Common myeloid progenitor, CD34-positive (primary cell): ENCODE data around the gene DGLUCY.

ENCODE experiments used
- CTCF ChIA-PET: fragments of 350-600 bp; sonication (Branson Sonifier 250); formaldehyde crosslinking; loops from one replicate; lab custom pipeline; 2021; ENCODE audit warnings: antibody characterized with exemption; lab: Charles Lee
- POLR2A ChIA-PET: fragments of 350-600 bp; sonication (Branson Sonifier 250); formaldehyde crosslinking; loops from one replicate; lab custom pipeline; 2021; ENCODE audit warnings: antibody characterized with exemption; lab: Charles Lee
- DNase-seq, 3 donors: peaks; one replicate each; pipeline versions ENCODE4 v3.0.0 to v3.0.0-alpha.2; 2013
- H3K27ac ChIP-seq, 2 experiments: 1 replicate in 1 of 2; 2 replicates in 1 of 2; pipeline ENCODE4 v1.7.0; 2013; ENCODE audit warnings: inconsistent platforms in 2 of 2, low read length in 2 of 2, mild to moderate bottlenecking in 2 of 2, low read depth in 1 of 2, moderate library complexity in 1 of 2; ENCODE audit not compliant: severe bottlenecking in 2 of 2, insufficient read depth in 1 of 2, poor library complexity in 1 of 2
- H3K27me3 ChIP-seq, 5 experiments: replicated peaks in 2 of 5; 1 replicate in 3 of 5; 2 replicates in 2 of 5; pipeline versions ENCODE4 v1.6.1 to v1.7.0; 2013; ENCODE audit warnings: low read length in 4 of 5, mild to moderate bottlenecking in 2 of 5, moderate library complexity in 2 of 5, inconsistent platforms in 1 of 5; ENCODE audit not compliant: insufficient read depth in 5 of 5, control insufficient read depth in 4 of 5
- H3K36me3 ChIP-seq, 4 experiments: 1 replicate in 2 of 4; 2 replicates in 2 of 4; pipeline versions ENCODE4 v1.6.1 to v1.7.0; 2013; ENCODE audit warnings: low read length in 3 of 4, control low read depth in 1 of 4, mild to moderate bottlenecking in 1 of 4; ENCODE audit not compliant: control insufficient read depth in 4 of 4, insufficient read depth in 4 of 4
- H3K4me1 ChIP-seq, 4 experiments: 1 replicate in 3 of 4; 2 replicates in 1 of 4; pipeline versions ENCODE4 v1.6.1 to v1.7.1; 2013; ENCODE audit warnings: low read length in 3 of 4, mild to moderate bottlenecking in 3 of 4, control low read depth in 1 of 4, inconsistent platforms in 1 of 4, moderate library complexity in 1 of 4; ENCODE audit not compliant: control insufficient read depth in 4 of 4, insufficient read depth in 4 of 4; ENCODE audit errors: control extremely low read depth in 1 of 4
- H3K4me3 ChIP-seq, 7 experiments: 1 replicate in 4 of 7; 2 replicates in 3 of 7; pipeline versions ENCODE4 v1.5.1 to v1.7.0; 2013; ENCODE audit warnings: mild to moderate bottlenecking in 7 of 7, low read length in 6 of 7, moderate library complexity in 6 of 7, inconsistent platforms in 2 of 7, low read depth in 2 of 7, control low read depth in 1 of 7; ENCODE audit not compliant: insufficient read depth in 4 of 7, control insufficient read depth in 1 of 7; ENCODE audit errors: extremely low read depth in 1 of 7
- H3K9me3 ChIP-seq, 5 experiments: 1 replicate in 4 of 5; 2 replicates in 1 of 5; pipeline versions ENCODE4 v1.6.1 to v1.7.1; 2013; ENCODE audit warnings: low read length in 4 of 5, mild to moderate bottlenecking in 2 of 5, inconsistent platforms in 1 of 5, low read depth in 1 of 5, moderate library complexity in 1 of 5; ENCODE audit not compliant: control insufficient read depth in 4 of 5, insufficient read depth in 2 of 5; ENCODE audit errors: control extremely low read depth in 1 of 5
- WGBS: methylation state at CpG from one replicate; pipeline ENCODE4 v1.1.5; 2013; ENCODE audit not compliant: insufficient coverage; 5-methylcytosine and 5-hydroxymethylcytosine counted together

The DGLUCY gene

GRCh38 chr14:91114079-91115065 lies 499 bp downstream of the DGLUCY start:
- peak; percentile 85 to 96 (median 94) for DNase-seq

DNA sequence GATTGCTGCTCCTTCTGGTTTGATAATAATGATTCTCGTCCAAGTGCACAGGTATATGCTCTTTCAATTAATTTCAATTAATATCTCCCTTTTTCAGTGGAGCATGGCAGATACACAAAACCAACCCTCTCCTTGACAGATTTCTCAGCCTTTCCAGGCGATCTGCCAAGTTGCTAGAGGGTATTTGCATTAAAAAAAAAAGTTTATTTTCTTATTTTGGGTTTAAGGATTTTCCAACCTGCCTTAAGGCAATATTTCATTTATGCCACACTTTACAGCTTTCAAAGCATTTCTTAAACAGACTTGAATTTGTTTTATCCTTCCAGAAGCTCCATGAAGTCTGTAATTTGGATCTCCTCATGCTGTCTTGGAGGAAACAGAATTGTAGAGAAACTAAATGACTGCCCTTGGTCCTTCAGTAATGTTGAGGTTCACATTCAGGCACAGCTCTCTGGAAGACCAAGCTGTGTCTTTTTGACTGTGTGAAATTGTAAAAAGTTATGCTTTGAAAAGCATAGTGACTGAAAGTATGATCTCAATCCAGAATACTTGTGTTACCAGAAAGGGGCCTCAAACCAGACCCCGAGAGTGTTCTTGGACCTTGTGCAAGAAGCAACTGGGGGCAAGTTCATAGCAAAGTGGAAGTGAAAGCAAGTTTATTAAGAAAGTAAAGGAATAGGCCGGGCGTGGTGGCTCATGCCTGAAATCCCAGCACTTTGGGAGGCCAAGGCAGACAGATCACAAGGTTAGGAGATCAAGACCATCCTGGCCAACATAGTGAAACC lies 2.3 kb downstream of the DGLUCY start:
- no peaks in the 10 kb centered on the region for H3K27me3 ChIP-seq
- peaks cover 12 to 45% (median 40%) of the 10 kb centered on the region in 4 experiments for H3K4me1 ChIP-seq
- peaks cover 0 to 32% (median 13%) of the 10 kb centered on the region in 4 experiments for H3K36me3 ChIP-seq
- peak overlapping the region in 6 of 7 experiments; percentile 76 to 94 (median 84) for H3K4me3 ChIP-seq
- no peaks in the 10 kb centered on the region for H3K9me3 ChIP-seq
- CTCF ChIA-PET, result interaction anchor here (1.5 to 3.5 kb wide), 5 partner anchors 8 to 213 kb away, joined by 3 to 17 read pairs (median 5); partner anchors contain the start of gene RPS6KA5
- peak in 1 of 3 donors; percentile 21 for DNase-seq
- H3K27ac ChIP-seq, result peak overlapping the region in 1 of 2 experiments; percentile 95
- 88% methylated on average over 1 of the region's 5 CpGs for WGBS
- POLR2A ChIA-PET, result no interaction called here

More at GRCh38 chr14:91114079-91115065, 499 bp downstream of the DGLUCY start:
- H3K36me3 ChIP-seq, result peaks cover 0 to 19% (median 6%) of the 10 kb centered on the region in 4 experiments
- POLR2A ChIA-PET, result interaction anchor here (0.6 to 1.3 kb wide), 2 partner anchors 54 to 84 kb away, joined by 3 to 4 read pairs; partner anchors contain the start of gene RPS6KA5
- no peaks in the 10 kb centered on the region for H3K9me3 ChIP-seq
- CTCF ChIA-PET, result interaction anchor here (0.7 to 3.5 kb wide), 16 partner anchors 11 to 211 kb away, joined by 3 to 17 read pairs (median 4); partner anchors contain the start of gene RPS6KA5
- H3K4me3 ChIP-seq, result peak overlapping the region; percentile 32 to 94 (median 83)
- peaks cover 19 to 59% (median 52%) of the 10 kb centered on the region in 4 experiments for H3K4me1 ChIP-seq
- 0% methylated on average over 14 of the region's 18 CpGs for WGBS
- no peaks in the 10 kb centered on the region for H3K27me3 ChIP-seq
- H3K27ac ChIP-seq, result peak overlapping the region; percentile 90 to 95

- 87% methylated on average over 3 of the region's 7 CpGs for WGBS
- Histone ChIP-seq H3K27me3 (no peaks in the 10 kb centered on the region), H3K36me3 (peaks cover 0 to 33% (median 14%) of the 10 kb centered on the region in 4 experiments), H3K27ac (no peak overlapping the region), H3K4me1 (peaks cover 12 to 45% (median 40%) of the 10 kb centered on the region in 4 experiments), H3K4me3 (no peak overlapping the region), H3K9me3 (no peaks in the 10 kb centered on the region)
- ChIA-PET CTCF (interaction anchor here (1.5 kb wide), 1 partner anchor 9 kb away, joined by 3 read pairs; no protein-coding TSS in a partner anchor), POLR2A (no interaction called here)
- no peak for DNase-seq
These were observed 3.2 kb downstream of the DGLUCY start for GRCh38 chr14:91116913-91117588.

- Histone ChIP-seq H3K27me3 (no peaks in the 10 kb centered on the region), H3K9me3 (no peaks in the 10 kb centered on the region), H3K4me3 (no peak overlapping the region), H3K4me1 (peaks cover 12 to 44% (median 39%) of the 10 kb centered on the region in 4 experiments), H3K27ac (no peak overlapping the region), H3K36me3 (peaks cover 0 to 36% (median 15%) of the 10 kb centered on the region in 4 experiments)
- DNase-seq, result no peak
- ChIA-PET POLR2A (no interaction called here), CTCF (interaction anchor here (1.1 to 1.6 kb wide), 3 partner anchors 9 to 60 kb away, joined by 3 to 6 read pairs (median 5); no protein-coding TSS in a partner anchor)
- WGBS, result 100% methylated on average over 2 of the region's 5 CpGs
These were observed 4.1 kb downstream of the DGLUCY start for GRCh38 chr14:91117960-91118359.

DNA sequence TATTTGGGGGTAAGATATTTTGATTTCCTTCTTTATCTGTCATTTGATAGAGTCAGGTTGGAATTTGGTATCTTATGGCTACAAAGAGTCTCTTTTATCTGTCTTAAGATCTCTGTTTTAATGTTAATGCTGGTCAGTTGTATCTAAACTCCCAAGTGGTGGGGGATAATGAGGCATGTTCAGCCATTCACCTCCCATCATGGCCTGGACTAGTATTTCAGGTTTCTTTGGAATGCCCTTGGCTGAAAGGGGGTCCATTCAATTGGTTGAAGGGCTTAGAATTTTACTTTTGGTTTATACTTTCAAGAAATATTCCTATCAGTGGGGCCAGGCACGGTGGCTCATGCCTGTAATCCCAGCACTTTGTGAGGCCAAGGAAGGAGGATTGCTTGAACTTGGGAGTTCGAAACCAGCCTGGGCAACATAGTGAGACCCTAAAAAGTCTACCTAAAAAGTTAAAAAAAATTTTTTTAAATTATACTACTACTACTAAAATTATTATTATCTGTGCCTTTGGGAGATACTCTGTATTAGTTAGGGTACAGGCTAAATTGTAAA lies 4.7 kb downstream of the DGLUCY start:
- DNase-seq, result no peak
- no CpG with 5 or more reads among the region's 2 CpGs for WGBS
- H3K4me1 ChIP-seq, result peaks cover 10 to 38% (median 34%) of the 10 kb centered on the region in 4 experiments
- no peaks in the 10 kb centered on the region for H3K9me3 ChIP-seq
- CTCF ChIA-PET, result interaction anchor here (0.6 to 1.6 kb wide), 4 partner anchors 9 to 59 kb away, joined by 3 to 6 read pairs (median 4); no protein-coding TSS in a partner anchor
- no peak overlapping the region for H3K27ac ChIP-seq
- H3K36me3 ChIP-seq, result peaks cover 0 to 41% (median 19%) of the 10 kb centered on the region in 4 experiments
- POLR2A ChIA-PET, result no interaction called here
- H3K4me3 ChIP-seq, result no peak overlapping the region
- H3K27me3 ChIP-seq, result no peaks in the 10 kb centered on the region
